Effector memory CD4-positive, alpha-beta T cell (primary cell): ENCODE data around the gene GRIN3A.

Experiments used
- DNase-seq, 3 donors: peaks; one replicate each; pipeline ENCODE4 v3.0.0-alpha.2; 2020
- H3K27ac ChIP-seq: 2 replicates; pipeline ENCODE4 v1.7.0; 2013; ENCODE audit warnings: mild to moderate bottlenecking, low read length, moderate library complexity; ENCODE audit not compliant: insufficient read depth, poor library complexity, severe bottlenecking
- H3K27me3 ChIP-seq: replicated peaks from 2 replicates; pipeline ENCODE4 v1.7.0; 2013; ENCODE audit warnings: mild to moderate bottlenecking, low read length; ENCODE audit not compliant: insufficient read depth, control insufficient read depth, poor library complexity, severe bottlenecking
- H3K36me3 ChIP-seq: 2 replicates; pipeline ENCODE4 v1.7.0; 2013; ENCODE audit warnings: mild to moderate bottlenecking, low read length, moderate library complexity; ENCODE audit not compliant: control insufficient read depth, insufficient read depth
- H3K4me1 ChIP-seq: 2 replicates; pipeline ENCODE4 v1.7.0; 2013; ENCODE audit warnings: low read length, mild to moderate bottlenecking; ENCODE audit not compliant: control insufficient read depth, insufficient read depth, poor library complexity, severe bottlenecking
- H3K4me3 ChIP-seq: 2 replicates; pipeline ENCODE4 v1.7.0; 2013; ENCODE audit warnings: low read length, low read depth, mild to moderate bottlenecking; ENCODE audit not compliant: insufficient read depth, poor library complexity, severe bottlenecking
- H3K9me3 ChIP-seq: 2 replicates; pipeline ENCODE4 v1.7.0; 2013; ENCODE audit warnings: mild to moderate bottlenecking, low read length, moderate library complexity; ENCODE audit not compliant: control insufficient read depth

The GRIN3A gene

DNA sequence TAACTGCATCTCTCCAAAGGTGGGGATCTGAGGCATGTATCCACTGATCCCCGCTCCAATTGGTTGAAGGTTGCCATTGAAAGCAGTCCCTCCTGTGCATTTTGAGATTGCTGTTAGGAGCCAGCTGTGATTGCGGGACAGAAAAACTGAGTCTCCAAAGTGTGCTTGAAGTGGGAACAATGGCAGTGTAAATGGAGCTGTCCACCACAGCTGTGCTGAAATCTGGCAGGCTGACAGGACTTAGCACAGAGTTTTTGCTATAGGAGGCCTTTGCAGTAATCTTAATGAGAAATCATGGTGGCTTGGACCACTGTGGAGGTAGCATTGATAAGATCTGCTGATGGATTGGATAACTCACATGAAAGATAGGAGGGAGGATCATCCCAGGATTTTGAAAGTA is 201.5 kb downstream of the GRIN3A start:
- Histone ChIP-seq H3K36me3 (peaks cover 48% of the 10 kb centered on the region), H3K4me1 (peaks cover 4% of the 10 kb centered on the region)
- no peak for DNase-seq

GRCh38 chr9:101536351-101536750 is 202.1 kb downstream of the GRIN3A start:
- no peak overlapping the region for H3K4me3 ChIP-seq
- H3K9me3 ChIP-seq = no peaks in the 10 kb centered on the region
- H3K4me1 ChIP-seq = peaks cover 4% of the 10 kb centered on the region
- no peak overlapping the region for H3K27ac ChIP-seq
- H3K36me3 ChIP-seq = peaks cover 45% of the 10 kb centered on the region
- DNase-seq = no peak
- no peaks in the 10 kb centered on the region for H3K27me3 ChIP-seq

More for the DNA sequence above, 201.5 kb downstream of the GRIN3A start:
- Histone ChIP-seq H3K27ac (no peak overlapping the region), H3K27me3 (no peaks in the 10 kb centered on the region), H3K4me3 (no peak overlapping the region), H3K9me3 (no peaks in the 10 kb centered on the region)

GRCh38 chr9:101533334-101534204 is 204.9 kb downstream of the GRIN3A start, which contains the start of gene RNF20:
TSS of gene RNF20 (plus strand) at chr9:101533853. CDS start at chr9:101535424, 1,571 bp downstream.
- H3K4me1 ChIP-seq = peaks cover 4% of the 10 kb centered on the region
- H3K4me3 ChIP-seq = peak within 1 kb of the TSS; percentile 67
- peak; percentile 96 to 99 (median 98) for DNase-seq
- H3K9me3 ChIP-seq = no peaks in the 10 kb centered on the region
- H3K27ac ChIP-seq = peak within 1 kb of the TSS; percentile 93
- H3K27me3 ChIP-seq = no peaks in the 10 kb centered on the region
- peaks cover 28% of the 10 kb centered on the region for H3K36me3 ChIP-seq

DNA sequence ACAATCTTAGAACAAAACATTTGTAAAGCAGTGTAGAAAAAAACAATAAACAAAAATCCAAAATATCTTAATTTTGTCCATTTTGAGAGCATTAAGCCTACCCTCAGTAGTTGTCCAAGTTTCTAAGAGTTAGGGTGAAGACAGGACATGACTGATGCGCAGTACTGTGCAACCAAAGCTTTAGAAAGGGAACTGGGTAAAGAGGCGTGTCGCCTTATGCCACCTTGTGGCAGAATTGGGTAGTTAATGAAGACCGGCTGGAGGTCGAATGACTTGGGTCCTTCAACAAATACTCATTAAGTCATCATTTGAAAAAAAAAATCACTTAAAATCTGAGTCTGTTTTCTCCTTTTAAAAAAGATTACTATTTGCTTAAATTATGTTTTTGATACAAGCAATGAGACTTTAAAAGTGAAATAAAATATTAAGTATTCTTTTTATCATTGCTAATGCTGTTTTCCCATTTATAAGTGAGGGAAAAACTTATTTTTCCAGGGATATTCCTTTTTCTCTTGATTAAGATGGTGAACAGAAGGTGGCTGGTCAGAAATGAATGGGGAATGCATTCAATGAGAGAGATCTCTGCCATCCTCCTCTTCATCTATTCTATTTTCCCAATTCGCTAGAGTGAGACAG is 208.3 kb downstream of the GRIN3A start:
- peak; percentile 35 to 50 (median 49) for DNase-seq
- no peaks in the 10 kb centered on the region for H3K9me3 ChIP-seq
- H3K4me1 ChIP-seq = peaks cover 4% of the 10 kb centered on the region
- H3K27ac ChIP-seq = no peak overlapping the region
- no peak overlapping the region for H3K4me3 ChIP-seq
- peaks cover 1% of the 10 kb centered on the region for H3K27me3 ChIP-seq
- no peaks in the 10 kb centered on the region for H3K36me3 ChIP-seq

GRCh38 chr9:101528015-101528414 is 210.4 kb downstream of the GRIN3A start:
- Histone ChIP-seq H3K36me3 (no peaks in the 10 kb centered on the region), H3K27ac (no peak overlapping the region), H3K27me3 (peaks cover 6% of the 10 kb centered on the region), H3K4me3 (no peak overlapping the region), H3K9me3 (no peaks in the 10 kb centered on the region), H3K4me1 (peaks cover 3% of the 10 kb centered on the region)
- DNase-seq = no peak

DNA sequence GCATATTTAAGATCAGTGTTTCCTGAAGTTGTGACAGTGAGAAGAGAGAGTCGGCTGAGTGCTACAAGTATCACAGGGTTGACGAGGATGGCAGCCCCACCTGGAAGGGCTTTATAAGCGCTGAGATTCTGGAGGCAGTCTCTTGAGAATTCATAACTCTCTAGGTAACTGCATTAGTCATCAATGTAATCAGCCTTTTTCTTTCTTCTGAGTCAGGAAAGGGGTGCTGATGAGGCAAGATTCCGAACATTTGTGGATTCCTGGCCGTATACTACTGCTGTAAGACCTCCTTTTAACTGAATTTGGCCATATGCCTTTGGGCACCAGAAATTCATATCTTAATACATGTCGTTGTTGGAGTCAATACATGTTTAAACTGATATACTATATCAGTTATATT is 211.4 kb downstream of the GRIN3A start:
- no peak for DNase-seq

DNA sequence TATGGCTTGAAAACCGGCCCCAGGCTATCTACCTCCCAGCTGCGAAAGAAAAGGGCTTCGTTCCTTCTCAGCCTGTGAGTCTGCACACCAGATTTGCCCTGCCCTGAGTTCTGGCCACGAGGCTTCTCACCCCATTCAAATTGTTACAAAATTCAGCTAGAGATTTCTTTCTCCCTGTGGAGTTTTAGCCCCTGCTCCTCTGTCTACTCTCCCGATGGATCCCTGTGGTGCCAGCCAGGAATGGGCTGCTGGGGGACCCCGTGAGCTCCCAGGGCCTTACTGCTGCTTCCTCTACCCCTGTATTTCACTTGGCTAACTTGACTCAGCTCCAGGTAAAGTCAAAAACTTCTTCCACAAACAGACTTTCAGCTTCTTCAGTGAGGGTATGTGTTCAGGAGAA is 214.1 kb downstream of the GRIN3A start:
- peaks cover 6% of the 10 kb centered on the region for H3K27me3 ChIP-seq
- H3K36me3 ChIP-seq = no peaks in the 10 kb centered on the region
- no peak for DNase-seq
- H3K27ac ChIP-seq = no peak overlapping the region
- H3K4me3 ChIP-seq = no peak overlapping the region
- no peaks in the 10 kb centered on the region for H3K9me3 ChIP-seq
- no peaks in the 10 kb centered on the region for H3K4me1 ChIP-seq

More for the DNA sequence above, 211.4 kb downstream of the GRIN3A start:
- no peaks in the 10 kb centered on the region for H3K36me3 ChIP-seq
- H3K27me3 ChIP-seq = peaks cover 6% of the 10 kb centered on the region
- no peak overlapping the region for H3K27ac ChIP-seq
- H3K4me3 ChIP-seq = no peak overlapping the region
- no peaks in the 10 kb centered on the region for H3K4me1 ChIP-seq
- no peaks in the 10 kb centered on the region for H3K9me3 ChIP-seq
